Erythroblast (primary cell): ENCODE results near the gene KLHL36.

Experiments
- GATA1 ChIP-seq: IDR thresholded peaks from 2 replicates; pipeline ENCODE4 v1.6.1; 2011; ENCODE audit warnings: low read depth, mild to moderate bottlenecking, control low read depth, low read length, moderate library complexity
- POLR2A ChIP-seq: IDR thresholded peaks from 2 replicates; pipeline ENCODE4 v1.6.1; 2011; ENCODE audit warnings: mild to moderate bottlenecking, low read length

- TF ChIP-seq POLR2A (no peak), GATA1 (no peak)
Observed at GRCh38 chr16:84659656-84660300, 11.5 kb downstream of the KLHL36 start.
